HepG2 (cell line): ENCODE data around the gene FIS1. TPM values are rescaled to one million over a fixed set of nuclear protein-coding genes. Genes with fewer than 3 reads are reported as not detected.

Experiments used
- CREB1 ChIP-seq, 2 experiments: fragments of 450-650 bp in 1 of 2; IDR thresholded peaks; 2 replicates each; pipeline ENCODE4 v1.6.1; 2016 to 2017; ENCODE audit warnings: control low read depth in 1 of 2, mild to moderate bottlenecking in 1 of 2, missing compliant biosample characterization in 1 of 2, missing genetic modification characterization in 1 of 2
- FOXC1 ChIP-seq: sonication (generic); formaldehyde crosslinking; IDR thresholded peaks from 2 replicates; pipeline ENCODE4 v1.8.0; 2022; ENCODE audit warnings: mild to moderate bottlenecking, missing genetic modification reagents, borderline replicate concordance
- SAFB2 ChIP-seq: sonication (generic); formaldehyde crosslinking; IDR thresholded peaks from 2 replicates; pipeline ENCODE4 v1.5.1; 2020; ENCODE audit warnings: missing genetic modification reagents, low read depth, mild to moderate bottlenecking, borderline replicate concordance
- SIN3A ChIP-seq: IDR thresholded peaks from 2 replicates; pipeline ENCODE4 v1.6.1; 2011; ENCODE audit warnings: low read depth, mild to moderate bottlenecking, control low read depth, low read length, borderline replicate concordance
- SOX6 ChIP-seq, 2 experiments: fragments of 450-650 bp in 1 of 2; sonication (generic) in 1 of 2; formaldehyde crosslinking in 1 of 2; IDR thresholded peaks; 2 replicates each; pipeline versions ENCODE4 v1.4.0 to v1.6.1; 2017 to 2020; ENCODE audit warnings: antibody characterized with exemption in 1 of 2, mild to moderate bottlenecking in 1 of 2, missing genetic modification reagents in 1 of 2
- SRSF9 ChIP-seq: fragments of 200-400 bp; formaldehyde crosslinking; IDR thresholded peaks from 2 replicates; pipeline ENCODE4 v1.6.1; 2018; ENCODE audit warnings: borderline replicate concordance, mild to moderate bottlenecking, low read depth, low read length; ENCODE audit not compliant: insufficient read depth, poor library complexity, severe bottlenecking
- YEATS2 ChIP-seq: sonication (generic); formaldehyde crosslinking; IDR thresholded peaks from 2 replicates; pipeline ENCODE4 v1.4.0; 2020; ENCODE audit warnings: missing genetic modification reagents, borderline replicate concordance
- ZBTB40 ChIP-seq, 2 experiments: fragments of 450-650 bp in 1 of 2; sonication (generic) in 1 of 2; formaldehyde crosslinking in 1 of 2; IDR thresholded peaks; 2 replicates each; pipeline versions ENCODE4 v1.6.1 to v1.8.0; 2016 to 2022; ENCODE audit warnings: antibody characterized with exemption in 1 of 2, mild to moderate bottlenecking in 1 of 2, missing genetic modification reagents in 1 of 2
- ZNF30 ChIP-seq: sonication (generic); formaldehyde crosslinking; IDR thresholded peaks from 2 replicates; pipeline ENCODE4 v1.5.0; 2020; ENCODE audit warnings: mild to moderate bottlenecking, missing genetic modification reagents
- ZNF441 ChIP-seq: sonication (generic); formaldehyde crosslinking; IDR thresholded peaks from 2 replicates; pipeline ENCODE4 v1.7.0; 2021; ENCODE audit warnings: missing genetic modification reagents, borderline replicate concordance
- ZNF672 ChIP-seq: sonication (generic); formaldehyde crosslinking; IDR thresholded peaks from 2 replicates; pipeline ENCODE4 v1.8.1; 2022; ENCODE audit warnings: missing genetic modification reagents
- polyA plus RNA-seq, 8 experiments: library from polyadenylated mRNA; depleted of rRNA in 3 of 8; stranded (reverse) in 7 of 8; unstranded in 1 of 8; fragments of >200 nt; fragmentation: Illumina TruSeq in 4 of 8; extraction: Trizol in 4 of 8; gene quantifications; 2 replicates each; pipeline versions ENCODE4 v1.2.1 to v1.2.3, GENCODE V29; 2011 to 2016; ENCODE audit warnings: low read depth in 4 of 8, missing spikeins in 1 of 8, mixed read lengths in 1 of 8; ENCODE audit not compliant: insufficient read depth in 1 of 8
- total RNA-seq, 5 experiments: library from RNA; depleted of rRNA; stranded (reverse); fragments of >200 nt; fragmentation: Illumina TruSeq; extraction: Trizol; gene quantifications; 2 replicates each; pipeline ENCODE4 v1.2.3, GENCODE V29; 2016; ENCODE audit warnings: low read depth in 1 of 5
- TF ChIP-seq, protein P1 (sequence below): sonication (generic); formaldehyde crosslinking; IDR thresholded peaks from 2 replicates; pipeline ENCODE4 v1.5.1; 2020; ENCODE audit warnings: mild to moderate bottlenecking, missing genetic modification reagents

Gene FIS1
- total and polyA plus RNA-seq, 2 of the 13 experiments (the other 11 are each of a cell fraction or from before 2014, with no cell fraction given): 97.5 to 101 TPM

DNA sequence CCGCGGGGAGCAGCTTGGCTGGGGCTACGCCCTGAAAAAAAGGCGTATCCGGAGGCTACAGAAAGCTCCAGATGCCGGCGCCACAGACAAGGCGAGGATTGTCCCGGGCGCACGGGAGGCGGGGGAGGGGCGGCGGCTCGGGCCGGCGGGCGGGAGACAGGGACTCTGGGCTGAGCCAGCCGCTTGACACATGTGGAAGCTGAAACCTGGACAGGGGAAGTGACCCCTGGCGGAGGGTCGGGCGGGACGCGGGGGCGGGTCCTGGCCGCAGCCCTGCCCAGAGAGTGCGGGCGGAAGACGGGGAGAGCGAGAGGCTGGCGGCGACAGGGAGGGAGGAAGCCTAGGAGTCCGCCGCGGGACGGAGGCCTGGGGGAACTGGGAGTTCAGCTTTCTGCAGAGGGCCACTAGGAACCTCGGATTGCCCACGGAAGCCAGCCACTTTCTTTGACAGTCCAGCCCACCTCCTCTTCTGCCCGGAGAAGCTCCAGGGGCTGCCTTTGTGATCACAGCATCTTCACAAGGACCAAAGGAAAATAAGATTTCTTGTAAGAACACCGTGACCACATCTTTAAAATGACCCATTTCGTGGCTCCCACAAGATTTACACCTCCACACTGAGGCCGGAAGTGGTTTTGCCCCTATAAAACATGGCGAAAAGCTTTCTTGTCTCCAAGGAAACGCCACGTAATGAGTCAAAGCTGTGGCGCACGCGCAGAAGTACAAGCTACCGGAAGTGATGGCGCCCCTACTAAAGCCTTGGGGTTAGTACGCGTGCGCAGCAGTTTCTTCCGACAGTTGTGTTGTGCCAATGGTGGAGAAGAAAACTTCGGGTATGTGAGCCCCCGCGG, 27.3 kb downstream of the FIS1 start, which contains the start of the genes PLOD3 and ZNHIT1 (continued):
- TF ChIP-seq ZNF30: 0 out of 2 replicates have a peak, but pooled peaks have one; percentile 39
- TF ChIP-seq SIN3A: peak; percentile 72; the same call in 1 of the 2 replicates
- peak; percentile 73 for TF ChIP-seq CREB1 (IDR thresholded peaks at IDR 0.05)
- TF ChIP-seq CREB1 (CRISPR knock-in tag; IDR thresholded peaks at IDR 0.05): peak; percentile 93
- TF ChIP-seq SAFB2 (CRISPR knock-in tag): peak; percentile 11; the same call in 1 of the 2 replicates
- TF ChIP-seq, protein P1, sequence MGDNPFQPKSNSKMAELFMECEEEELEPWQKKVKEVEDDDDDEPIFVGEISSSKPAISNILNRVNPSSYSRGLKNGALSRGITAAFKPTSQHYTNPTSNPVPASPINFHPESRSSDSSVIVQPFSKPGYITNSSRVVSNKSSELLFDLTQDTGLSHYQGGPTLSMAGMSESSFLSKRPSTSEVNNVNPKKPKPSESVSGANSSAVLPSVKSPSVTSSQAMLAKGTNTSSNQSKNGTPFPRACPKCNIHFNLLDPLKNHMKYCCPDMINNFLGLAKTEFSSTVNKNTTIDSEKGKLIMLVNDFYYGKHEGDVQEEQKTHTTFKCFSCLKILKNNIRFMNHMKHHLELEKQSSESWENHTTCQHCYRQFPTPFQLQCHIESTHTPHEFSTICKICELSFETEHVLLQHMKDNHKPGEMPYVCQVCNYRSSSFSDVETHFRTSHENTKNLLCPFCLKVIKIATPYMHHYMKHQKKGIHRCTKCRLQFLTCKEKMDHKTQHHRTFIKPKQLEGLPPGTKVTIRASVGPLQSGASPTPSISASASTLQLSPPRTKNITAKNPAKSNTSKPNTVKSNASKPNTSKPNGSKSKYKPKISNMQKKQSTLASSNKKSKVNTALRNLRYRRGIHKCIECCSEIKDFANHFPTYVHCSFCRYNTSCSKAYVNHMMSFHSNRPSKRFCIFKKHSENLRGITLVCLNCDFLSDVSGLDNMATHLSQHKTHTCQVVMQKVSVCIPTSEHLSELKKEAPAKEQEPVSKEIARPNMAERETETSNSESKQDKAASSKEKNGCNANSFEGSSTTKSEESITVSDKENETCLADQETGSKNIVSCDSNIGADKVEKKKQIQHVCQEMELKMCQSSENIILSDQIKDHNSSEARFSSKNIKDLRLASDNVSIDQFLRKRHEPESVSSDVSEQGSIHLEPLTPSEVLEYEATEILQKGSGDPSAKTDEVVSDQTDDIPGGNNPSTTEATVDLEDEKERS (CRISPR knock-in tag): no peak
- peak; percentile 63; the same call in 1 of the 2 replicates for TF ChIP-seq YEATS2 (CRISPR knock-in tag)
- TF ChIP-seq SRSF9: no peak
- TF ChIP-seq SOX6 (IDR thresholded peaks at IDR 0.05): no peak
- TF ChIP-seq SOX6 (CRISPR knock-in tag; IDR thresholded peaks at IDR 0.05): peak; percentile 61
- TF ChIP-seq FOXC1 (CRISPR knock-in tag): no peak
- TF ChIP-seq ZNF441 (CRISPR knock-in tag): peak; percentile 62; the same call in 1 of the 2 replicates
- peak; percentile 65 for TF ChIP-seq ZBTB40 (IDR thresholded peaks at IDR 0.05)
- no peak for TF ChIP-seq ZBTB40 (CRISPR knock-in tag; IDR thresholded peaks at IDR 0.05)
- no peak for TF ChIP-seq ZNF672 (CRISPR knock-in tag)
